ENCODE data around the gene AKR1C8. TPM values are rescaled to one million over a fixed set of nuclear protein-coding genes. Genes with fewer than 3 reads are reported as not detected.

Gene AKR1C8
- total and polyA plus RNA-seq, 2 of the 13 experiments (the other 11 are each of a cell fraction or from before 2014, with no cell fraction given) = 0.12 TPM; not detected in 1

DNA sequence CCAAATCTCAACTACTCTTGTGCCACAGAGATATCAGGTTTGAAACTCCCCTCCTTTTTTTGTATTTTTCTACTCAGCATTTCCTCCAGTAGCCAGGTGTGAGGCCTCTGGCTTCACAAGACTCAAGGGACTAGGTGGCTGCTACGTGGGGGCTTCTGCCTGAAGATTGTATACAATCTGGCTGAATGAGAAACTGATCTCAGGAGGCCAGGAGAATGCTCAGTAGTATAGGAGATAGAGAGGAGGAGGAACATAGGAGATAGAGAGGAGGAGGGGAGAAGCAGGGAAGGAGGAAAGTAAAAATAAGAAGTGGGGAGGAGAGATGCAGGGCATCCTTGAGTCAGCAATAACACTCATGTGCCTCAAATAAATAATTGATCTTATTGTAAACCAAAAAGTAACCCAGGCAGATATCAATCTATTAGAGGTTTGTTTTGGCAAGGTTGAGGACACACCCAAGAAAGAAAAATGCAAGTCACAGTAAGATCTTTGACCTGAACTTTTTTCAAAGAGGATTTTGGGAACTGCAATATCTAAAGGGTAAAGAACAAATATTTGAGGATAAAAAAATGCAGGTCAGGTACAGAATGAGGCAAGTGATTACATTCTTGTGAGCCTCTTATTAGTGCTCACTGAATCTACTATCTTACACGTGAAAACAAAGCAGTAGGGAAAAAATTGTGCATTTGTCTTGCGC lies 36.8 kb downstream of the AKR1C8 start (continued):
- TF ChIP-seq, protein P1, sequence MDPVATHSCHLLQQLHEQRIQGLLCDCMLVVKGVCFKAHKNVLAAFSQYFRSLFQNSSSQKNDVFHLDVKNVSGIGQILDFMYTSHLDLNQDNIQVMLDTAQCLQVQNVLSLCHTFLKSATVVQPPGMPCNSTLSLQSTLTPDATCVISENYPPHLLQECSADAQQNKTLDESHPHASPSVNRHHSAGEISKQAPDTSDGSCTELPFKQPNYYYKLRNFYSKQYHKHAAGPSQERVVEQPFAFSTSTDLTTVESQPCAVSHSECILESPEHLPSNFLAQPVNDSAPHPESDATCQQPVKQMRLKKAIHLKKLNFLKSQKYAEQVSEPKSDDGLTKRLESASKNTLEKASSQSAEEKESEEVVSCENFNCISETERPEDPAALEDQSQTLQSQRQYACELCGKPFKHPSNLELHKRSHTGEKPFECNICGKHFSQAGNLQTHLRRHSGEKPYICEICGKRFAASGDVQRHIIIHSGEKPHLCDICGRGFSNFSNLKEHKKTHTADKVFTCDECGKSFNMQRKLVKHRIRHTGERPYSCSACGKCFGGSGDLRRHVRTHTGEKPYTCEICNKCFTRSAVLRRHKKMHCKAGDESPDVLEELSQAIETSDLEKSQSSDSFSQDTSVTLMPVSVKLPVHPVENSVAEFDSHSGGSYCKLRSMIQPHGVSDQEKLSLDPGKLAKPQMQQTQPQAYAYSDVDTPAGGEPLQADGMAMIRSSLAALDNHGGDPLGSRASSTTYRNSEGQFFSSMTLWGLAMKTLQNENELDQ (CRISPR knock-in tag; IDR thresholded peaks at IDR 0.05; ENCODE audit: borderline replicate concordance) = no peak
- TF ChIP-seq TEAD2 (CRISPR knock-in tag; IDR thresholded peaks at IDR 0.05) (no peak), ZBTB21 (CRISPR knock-in tag; IDR thresholded peaks at IDR 0.05) (no peak), EEA1 (CRISPR knock-in tag; IDR thresholded peaks at IDR 0.05; ENCODE audit: borderline replicate concordance) (no peak), MIER3 (CRISPR knock-in tag; IDR thresholded peaks at IDR 0.05; ENCODE audit: borderline replicate concordance) (no peak; the same call in 1 of the 2 replicates), KDM5B (CRISPR knock-in tag; IDR thresholded peaks at IDR 0.05; ENCODE audit: borderline replicate concordance) (no peak), ZNF878 (CRISPR knock-in tag; IDR thresholded peaks at IDR 0.05) (no peak), NFATC3 (CRISPR knock-in tag; IDR thresholded peaks at IDR 0.05) (no peak), CBX2 (IDR thresholded peaks at IDR 0.05; ENCODE audit: low read depth, low read length) (no peak), CBX2 (CRISPR knock-in tag; IDR thresholded peaks at IDR 0.05; ENCODE audit: low read depth) (no peak), MIER2 (CRISPR knock-in tag; IDR thresholded peaks at IDR 0.05) (no peak), ZNF296 (CRISPR knock-in tag; conservative IDR thresholded peaks at IDR 0.05) (no peak), ETV6 (CRISPR knock-in tag; conservative IDR thresholded peaks at IDR 0.05) (no peak), HCFC1 (IDR thresholded peaks at IDR 0.05; ENCODE audit: low read depth, low read length) (no peak), KLF15 (CRISPR knock-in tag; IDR thresholded peaks at IDR 0.05; ENCODE audit: borderline replicate concordance) (no peak; the same call in 1 of the 2 replicates), HMG20A (CRISPR knock-in tag; IDR thresholded peaks at IDR 0.05; ENCODE audit: borderline replicate concordance) (peak; percentile 78), ZNF605 (CRISPR knock-in tag; IDR thresholded peaks at IDR 0.05) (no peak), HNRNPH1 (optimal IDR thresholded peaks at IDR 0.05; ENCODE audit: low read depth, low read length) (no peak), ELF4 (CRISPR knock-in tag; IDR thresholded peaks at IDR 0.05; ENCODE audit: borderline replicate concordance) (no peak)
- TF ChIP-seq, protein P2, sequence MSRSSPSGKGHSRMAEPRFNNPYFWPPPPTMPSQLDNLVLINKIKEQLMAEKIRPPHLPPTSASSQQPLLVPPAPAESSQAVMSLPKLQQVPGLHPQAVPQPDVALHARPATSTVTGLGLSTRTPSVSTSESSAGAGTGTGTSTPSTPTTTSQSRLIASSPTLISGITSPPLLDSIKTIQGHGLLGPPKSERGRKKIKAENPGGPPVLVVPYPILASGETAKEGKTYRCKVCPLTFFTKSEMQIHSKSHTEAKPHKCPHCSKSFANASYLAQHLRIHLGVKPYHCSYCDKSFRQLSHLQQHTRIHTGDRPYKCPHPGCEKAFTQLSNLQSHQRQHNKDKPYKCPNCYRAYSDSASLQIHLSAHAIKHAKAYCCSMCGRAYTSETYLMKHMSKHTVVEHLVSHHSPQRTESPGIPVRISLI (CRISPR knock-in tag; IDR thresholded peaks at IDR 0.05; ENCODE audit: borderline replicate concordance) = peak; percentile 96
- TF ChIP-seq, protein P3, sequence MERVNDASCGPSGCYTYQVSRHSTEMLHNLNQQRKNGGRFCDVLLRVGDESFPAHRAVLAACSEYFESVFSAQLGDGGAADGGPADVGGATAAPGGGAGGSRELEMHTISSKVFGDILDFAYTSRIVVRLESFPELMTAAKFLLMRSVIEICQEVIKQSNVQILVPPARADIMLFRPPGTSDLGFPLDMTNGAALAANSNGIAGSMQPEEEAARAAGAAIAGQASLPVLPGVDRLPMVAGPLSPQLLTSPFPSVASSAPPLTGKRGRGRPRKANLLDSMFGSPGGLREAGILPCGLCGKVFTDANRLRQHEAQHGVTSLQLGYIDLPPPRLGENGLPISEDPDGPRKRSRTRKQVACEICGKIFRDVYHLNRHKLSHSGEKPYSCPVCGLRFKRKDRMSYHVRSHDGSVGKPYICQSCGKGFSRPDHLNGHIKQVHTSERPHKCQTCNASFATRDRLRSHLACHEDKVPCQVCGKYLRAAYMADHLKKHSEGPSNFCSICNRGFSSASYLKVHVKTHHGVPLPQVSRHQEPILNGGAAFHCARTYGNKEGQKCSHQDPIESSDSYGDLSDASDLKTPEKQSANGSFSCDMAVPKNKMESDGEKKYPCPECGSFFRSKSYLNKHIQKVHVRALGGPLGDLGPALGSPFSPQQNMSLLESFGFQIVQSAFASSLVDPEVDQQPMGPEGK (CRISPR knock-in tag; IDR thresholded peaks at IDR 0.05) = peak; percentile 23; the same call in 1 of the 2 replicates
- TF ChIP-seq, protein P4, sequence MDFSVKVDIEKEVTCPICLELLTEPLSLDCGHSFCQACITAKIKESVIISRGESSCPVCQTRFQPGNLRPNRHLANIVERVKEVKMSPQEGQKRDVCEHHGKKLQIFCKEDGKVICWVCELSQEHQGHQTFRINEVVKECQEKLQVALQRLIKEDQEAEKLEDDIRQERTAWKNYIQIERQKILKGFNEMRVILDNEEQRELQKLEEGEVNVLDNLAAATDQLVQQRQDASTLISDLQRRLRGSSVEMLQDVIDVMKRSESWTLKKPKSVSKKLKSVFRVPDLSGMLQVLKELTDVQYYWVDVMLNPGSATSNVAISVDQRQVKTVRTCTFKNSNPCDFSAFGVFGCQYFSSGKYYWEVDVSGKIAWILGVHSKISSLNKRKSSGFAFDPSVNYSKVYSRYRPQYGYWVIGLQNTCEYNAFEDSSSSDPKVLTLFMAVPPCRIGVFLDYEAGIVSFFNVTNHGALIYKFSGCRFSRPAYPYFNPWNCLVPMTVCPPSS (IDR thresholded peaks at IDR 0.05) = no peak

Measured in HepG2 (cell line).